GM04503 (cell line): Measurements from ENCODE around the gene EEF2K.
"Not testable (repeated sequence)": the region's sequence is repeated elsewhere in the genome, so short reads cannot be mapped to it uniquely, and the experiment has no call there.

Experiments used
- DNase-seq: peaks from one replicate; pipeline ENCODE4 v3.0.0-alpha.2; 2012; ENCODE audit warnings: low read depth

EEF2K gene

GRCh38 chr16:22296225-22297113 is 90.4 kb downstream of the EEF2K start:
- no peak for DNase-seq

GRCh38 chr16:22297114-22297870 is 91.2 kb downstream of the EEF2K start, which contains the start of gene POLR3E:
TSS of gene POLR3E (plus strand) at chr16:22297409. CDS start at chr16:22302969, 5,560 bp downstream.
- DNase-seq: peak; percentile 76

GRCh38 chr16:22297871-22298733 is 92.0 kb downstream of the EEF2K start:
- peak; percentile 86 for DNase-seq

GRCh38 chr16:22299036-22299435 is 93.0 kb downstream of the EEF2K start:
- no peak for DNase-seq

GRCh38 chr16:22300427-22301071 is 94.5 kb downstream of the EEF2K start:
- peak; percentile 21 for DNase-seq

- DNase-seq: not testable (repeated sequence)
Measured at GRCh38 chr16:22301423-22301822, 95.3 kb downstream of the EEF2K start.

- no peak for DNase-seq
Measured at GRCh38 chr16:22302776-22303363, 96.8 kb downstream of the EEF2K start.

- no peak for DNase-seq
Measured at GRCh38 chr16:22304411-22304810, 98.3 kb downstream of the EEF2K start.

- no peak for DNase-seq
Measured at GRCh38 chr16:22306788-22307187, 100.7 kb downstream of the EEF2K start.

- no peak for DNase-seq
Measured at GRCh38 chr16:22307838-22308237, 101.8 kb downstream of the EEF2K start.

GRCh38 chr16:22308824-22309520 is 102.9 kb downstream of the EEF2K start:
- no peak for DNase-seq

- DNase-seq: no peak
Measured at GRCh38 chr16:22311520-22311919, 105.4 kb downstream of the EEF2K start.

GRCh38 chr16:22312897-22313781 is 107.1 kb downstream of the EEF2K start:
- DNase-seq: no peak

GRCh38 chr16:22313876-22314470 is 107.9 kb downstream of the EEF2K start:
- no peak for DNase-seq

GRCh38 chr16:22314661-22315626 is 108.9 kb downstream of the EEF2K start:
- DNase-seq: no peak

GRCh38 chr16:22315979-22316378 is 109.9 kb downstream of the EEF2K start:
- DNase-seq: no peak

GRCh38 chr16:22316411-22316811 is 110.3 kb downstream of the EEF2K start:
- no peak for DNase-seq

GRCh38 chr16:22317001-22317530 is 111.0 kb downstream of the EEF2K start:
- no peak for DNase-seq
